SK-N-SH treated with all-trans-retinoic acid at 6 μM for 48 hours (cell line): ENCODE data around the gene METRNL.

Source experiments
- ATAC-seq: fragments of 200-7000 bp; cut with Tn5 transposase; 3 replicates; pipeline ENCODE4 v1.9.1; 2020; ENCODE audit warnings: mild to moderate bottlenecking, moderate library complexity
- BACH2 ChIP-seq: fragments of 250-450 bp; sonication (Bioruptor Pico); IDR thresholded peaks from 2 replicates; pipeline ENCODE4 v1.9.0; 2021; ENCODE audit warnings: mild to moderate bottlenecking, borderline replicate concordance
- CSDC2 ChIP-seq: fragments of 250-450 bp; sonication (Bioruptor Pico); IDR thresholded peaks from 2 replicates; pipeline ENCODE4 v1.5.0; 2020; ENCODE audit warnings: mild to moderate bottlenecking, moderate library complexity
- GLIS3 ChIP-seq: fragments of 250-450 bp; sonication (Bioruptor Pico); IDR thresholded peaks from 2 replicates; pipeline ENCODE4 v1.5.0; 2020; ENCODE audit warnings: mild to moderate bottlenecking, moderate library complexity
- ISL1 ChIP-seq: fragments of 250-450 bp; sonication (Bioruptor Pico); IDR thresholded peaks from 2 replicates; pipeline ENCODE4 v2.1.2; 2022; ENCODE audit warnings: mild to moderate bottlenecking, moderate library complexity
- OSR1 ChIP-seq: fragments of 250-450 bp; sonication (Bioruptor Pico); IDR thresholded peaks from 2 replicates; pipeline ENCODE4 v1.8.0; 2022; ENCODE audit warnings: moderate library complexity, mild to moderate bottlenecking, inconsistent platforms
- RARB ChIP-seq: fragments of 250-450 bp; sonication (Bioruptor Pico); IDR thresholded peaks from 2 replicates; pipeline ENCODE4 v1.8.0; 2021; ENCODE audit warnings: mild to moderate bottlenecking, moderate library complexity
- SNAI2 ChIP-seq: fragments of 250-450 bp; sonication (Bioruptor Pico); IDR thresholded peaks from 2 replicates; pipeline ENCODE4 v1.5.0; 2020; ENCODE audit warnings: mild to moderate bottlenecking, moderate library complexity
- TCF4 ChIP-seq: fragments of 250-450 bp; sonication (Bioruptor Pico); IDR thresholded peaks from 2 replicates; pipeline ENCODE4 v1.8.0; 2021; ENCODE audit warnings: mild to moderate bottlenecking, moderate library complexity, borderline replicate concordance
- TOX ChIP-seq: fragments of 250-450 bp; sonication (Bioruptor Pico); IDR thresholded peaks from 2 replicates; pipeline ENCODE4 v1.8.0; 2021; ENCODE audit warnings: mild to moderate bottlenecking, moderate library complexity, borderline replicate concordance
- TSHZ2 ChIP-seq: fragments of 250-450 bp; sonication (Bioruptor Pico); IDR thresholded peaks from 2 replicates; pipeline ENCODE4 v1.5.0; 2020; ENCODE audit warnings: mild to moderate bottlenecking, moderate library complexity
- ZFP3 ChIP-seq: fragments of 250-450 bp; sonication (Bioruptor Pico); IDR thresholded peaks from 2 replicates; pipeline ENCODE4 v1.5.0; 2020; ENCODE audit warnings: mild to moderate bottlenecking, moderate library complexity
- ZFP30 ChIP-seq: fragments of 450-650 bp; formaldehyde crosslinking; IDR thresholded peaks from 2 replicates; pipeline ENCODE4 v1.5.0; 2022; ENCODE audit warnings: mild to moderate bottlenecking, moderate library complexity
- ZNF565 ChIP-seq: fragments of 450-650 bp; formaldehyde crosslinking; conservative IDR thresholded peaks from 2 replicates; pipeline ENCODE4 v1.5.0; 2020; ENCODE audit warnings: low read depth, mild to moderate bottlenecking, moderate library complexity
- ZNF70 ChIP-seq: fragments of 450-650 bp; formaldehyde crosslinking; IDR thresholded peaks from 2 replicates; pipeline ENCODE4 v1.5.0; 2020; ENCODE audit warnings: mild to moderate bottlenecking, moderate library complexity
- ZNF8 ChIP-seq: fragments of 450-650 bp; formaldehyde crosslinking; IDR thresholded peaks from 2 replicates; pipeline ENCODE4 v1.5.0; 2020; ENCODE audit warnings: mild to moderate bottlenecking, moderate library complexity
- TF ChIP-seq, protein P1 (sequence below): fragments of 250-450 bp; sonication (Bioruptor Pico); IDR thresholded peaks from 2 replicates; pipeline ENCODE4 v1.8.0; 2020; ENCODE audit warnings: mild to moderate bottlenecking, moderate library complexity, borderline replicate concordance
- TF ChIP-seq, protein P2 (sequence below): fragments of 250-450 bp; sonication (Bioruptor Pico); IDR thresholded peaks from 2 replicates; pipeline ENCODE4 v1.5.1; 2020; ENCODE audit warnings: low read depth, mild to moderate bottlenecking, moderate library complexity
- TF ChIP-seq, protein P3 (sequence below): fragments of 250-450 bp; sonication (Bioruptor Pico); IDR thresholded peaks from 2 replicates; pipeline ENCODE4 v1.5.1; 2021; ENCODE audit warnings: mild to moderate bottlenecking, moderate library complexity

Gene METRNL

GRCh38 chr17:83128306-83129240, 49.2 kb downstream of the METRNL start:
- no peak for TF ChIP-seq BACH2
- no peak for TF ChIP-seq ZNF8
- TF ChIP-seq, protein P1, sequence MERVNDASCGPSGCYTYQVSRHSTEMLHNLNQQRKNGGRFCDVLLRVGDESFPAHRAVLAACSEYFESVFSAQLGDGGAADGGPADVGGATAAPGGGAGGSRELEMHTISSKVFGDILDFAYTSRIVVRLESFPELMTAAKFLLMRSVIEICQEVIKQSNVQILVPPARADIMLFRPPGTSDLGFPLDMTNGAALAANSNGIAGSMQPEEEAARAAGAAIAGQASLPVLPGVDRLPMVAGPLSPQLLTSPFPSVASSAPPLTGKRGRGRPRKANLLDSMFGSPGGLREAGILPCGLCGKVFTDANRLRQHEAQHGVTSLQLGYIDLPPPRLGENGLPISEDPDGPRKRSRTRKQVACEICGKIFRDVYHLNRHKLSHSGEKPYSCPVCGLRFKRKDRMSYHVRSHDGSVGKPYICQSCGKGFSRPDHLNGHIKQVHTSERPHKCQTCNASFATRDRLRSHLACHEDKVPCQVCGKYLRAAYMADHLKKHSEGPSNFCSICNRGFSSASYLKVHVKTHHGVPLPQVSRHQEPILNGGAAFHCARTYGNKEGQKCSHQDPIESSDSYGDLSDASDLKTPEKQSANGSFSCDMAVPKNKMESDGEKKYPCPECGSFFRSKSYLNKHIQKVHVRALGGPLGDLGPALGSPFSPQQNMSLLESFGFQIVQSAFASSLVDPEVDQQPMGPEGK: no peak
- no peak for ATAC-seq

DNA sequence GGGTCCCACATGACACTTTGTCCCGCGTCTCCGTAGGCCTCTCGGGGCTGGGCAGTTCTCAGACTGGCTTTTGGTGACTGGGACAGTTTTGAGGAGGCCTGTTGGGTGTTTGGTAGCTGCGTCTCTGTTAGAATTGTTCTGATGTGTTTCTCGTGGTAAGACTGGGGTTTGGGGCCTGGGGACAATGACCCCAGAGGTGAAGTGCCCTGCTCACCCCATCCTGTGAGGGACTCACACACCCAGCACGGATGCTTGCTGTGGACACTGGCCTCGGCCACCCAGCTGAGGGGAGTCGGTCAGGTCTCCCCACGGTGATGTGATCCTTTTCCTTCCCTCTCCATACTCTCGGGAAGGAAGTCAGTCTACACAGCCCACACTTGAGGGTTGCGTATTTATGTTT, 50.3 kb downstream of the METRNL start:
- no peak for TF ChIP-seq BACH2
- TF ChIP-seq, protein P1: no peak
- TF ChIP-seq SNAI2 (CRISPR knock-in tag): no peak
- TF ChIP-seq, protein P2, sequence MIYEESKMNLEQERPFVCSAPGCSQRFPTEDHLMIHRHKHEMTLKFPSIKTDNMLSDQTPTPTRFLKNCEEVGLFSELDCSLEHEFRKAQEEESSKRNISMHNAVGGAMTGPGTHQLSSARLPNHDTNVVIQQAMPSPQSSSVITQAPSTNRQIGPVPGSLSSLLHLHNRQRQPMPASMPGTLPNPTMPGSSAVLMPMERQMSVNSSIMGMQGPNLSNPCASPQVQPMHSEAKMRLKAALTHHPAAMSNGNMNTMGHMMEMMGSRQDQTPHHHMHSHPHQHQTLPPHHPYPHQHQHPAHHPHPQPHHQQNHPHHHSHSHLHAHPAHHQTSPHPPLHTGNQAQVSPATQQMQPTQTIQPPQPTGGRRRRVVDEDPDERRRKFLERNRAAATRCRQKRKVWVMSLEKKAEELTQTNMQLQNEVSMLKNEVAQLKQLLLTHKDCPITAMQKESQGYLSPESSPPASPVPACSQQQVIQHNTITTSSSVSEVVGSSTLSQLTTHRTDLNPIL (CRISPR knock-in tag): no peak
- no peak for ATAC-seq

DNA sequence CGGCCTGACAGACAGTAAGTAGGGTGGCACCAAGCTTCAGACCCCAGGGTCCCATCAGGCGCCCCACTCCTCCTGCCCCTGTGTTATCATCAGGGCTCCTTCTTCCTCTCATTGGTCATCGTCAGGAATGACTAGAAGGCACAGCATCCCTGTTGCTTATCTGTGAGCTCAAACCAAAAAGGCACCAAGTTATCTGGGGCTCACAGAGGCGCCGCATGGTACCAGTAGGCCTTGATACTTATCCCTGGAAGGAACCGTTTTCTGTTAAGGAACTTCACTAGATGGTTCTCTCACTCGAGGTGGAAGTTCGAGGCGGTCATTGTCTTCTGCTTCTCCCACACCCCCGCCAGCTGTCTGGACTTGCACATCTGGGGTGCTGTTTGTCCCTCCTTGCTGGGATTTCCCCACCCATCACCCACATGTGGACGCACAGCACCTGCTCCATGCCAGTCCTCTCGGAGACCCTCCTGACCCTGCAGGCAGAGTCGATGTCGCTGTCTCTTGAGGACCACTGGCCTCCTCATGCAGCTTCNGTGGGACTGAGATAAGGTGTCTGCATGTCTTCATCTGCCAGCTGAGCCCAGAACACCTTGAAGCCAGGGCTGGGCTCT, 52.1 kb downstream of the METRNL start:
- ATAC-seq: no peak
- TF ChIP-seq TSHZ2 (CRISPR knock-in tag) (no peak), TOX (CRISPR knock-in tag) (no peak), GLIS3 (CRISPR knock-in tag) (no peak), RARB (CRISPR knock-in tag) (no peak), ISL1 (no peak), OSR1 (CRISPR knock-in tag) (no peak), CSDC2 (CRISPR knock-in tag) (no peak), ZFP30 (CRISPR knock-in tag) (no peak), ZNF565 (CRISPR knock-in tag) (no peak), ZFP3 (CRISPR knock-in tag) (no peak), ZNF70 (CRISPR knock-in tag) (no peak), TCF4 (no peak)
- TF ChIP-seq, protein P3, sequence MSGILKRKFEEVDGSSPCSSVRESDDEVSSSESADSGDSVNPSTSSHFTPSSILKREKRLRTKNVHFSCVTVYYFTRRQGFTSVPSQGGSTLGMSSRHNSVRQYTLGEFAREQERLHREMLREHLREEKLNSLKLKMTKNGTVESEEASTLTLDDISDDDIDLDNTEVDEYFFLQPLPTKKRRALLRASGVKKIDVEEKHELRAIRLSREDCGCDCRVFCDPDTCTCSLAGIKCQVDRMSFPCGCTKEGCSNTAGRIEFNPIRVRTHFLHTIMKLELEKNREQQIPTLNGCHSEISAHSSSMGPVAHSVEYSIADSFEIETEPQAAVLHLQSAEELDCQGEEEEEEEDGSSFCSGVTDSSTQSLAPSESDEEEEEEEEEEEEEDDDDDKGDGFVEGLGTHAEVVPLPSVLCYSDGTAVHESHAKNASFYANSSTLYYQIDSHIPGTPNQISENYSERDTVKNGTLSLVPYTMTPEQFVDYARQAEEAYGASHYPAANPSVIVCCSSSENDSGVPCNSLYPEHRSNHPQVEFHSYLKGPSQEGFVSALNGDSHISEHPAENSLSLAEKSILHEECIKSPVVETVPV (CRISPR knock-in tag): no peak
- TF ChIP-seq, protein P1: no peak
